ENCODE measurements around the gene HAGH.
"Not testable (repeated sequence)": the region's sequence is repeated elsewhere in the genome, so short reads cannot be mapped to it uniquely, and the experiment has no call there.

HAGH gene

DNA sequence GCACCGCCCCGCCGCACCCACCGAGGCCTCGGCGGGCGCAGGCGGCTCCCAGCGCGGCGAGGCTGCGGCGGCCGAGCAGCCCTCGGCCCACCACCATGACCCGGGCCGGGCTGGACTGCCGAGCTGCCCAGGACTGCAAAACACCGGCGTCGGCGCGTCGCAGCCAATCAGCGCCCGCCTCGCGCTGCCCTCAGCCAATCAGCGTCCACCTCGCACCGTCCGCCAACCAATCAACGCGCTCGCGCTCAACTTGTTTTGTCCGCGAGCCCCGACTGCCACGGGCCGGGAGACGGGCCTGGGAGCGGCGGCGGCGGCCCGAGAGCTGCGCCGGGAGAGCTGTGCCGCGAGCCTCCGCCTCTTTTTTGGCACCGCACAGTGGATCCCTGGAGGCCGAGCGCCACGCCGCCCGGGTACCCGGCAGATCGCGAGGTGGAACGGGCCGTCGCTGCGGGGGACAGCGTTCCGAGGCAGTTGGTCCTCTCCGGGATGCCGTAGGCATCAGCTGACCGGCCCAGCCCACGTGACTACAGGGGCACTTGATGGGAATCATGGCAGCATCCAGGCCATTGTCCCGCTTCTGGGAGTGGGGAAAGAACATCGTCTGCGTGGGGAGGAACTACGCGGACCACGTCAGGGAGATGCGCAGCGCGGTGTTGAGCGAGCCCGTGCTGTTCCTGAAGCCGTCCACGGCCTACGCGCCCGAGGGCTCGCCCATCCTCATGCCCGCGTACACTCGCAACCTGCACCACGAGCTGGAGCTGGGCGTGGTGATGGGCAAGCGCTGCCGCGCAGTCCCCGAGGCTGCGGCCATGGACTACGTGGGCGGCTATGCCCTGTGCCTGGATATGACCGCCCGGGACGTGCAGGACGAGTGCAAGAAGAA, at the start of gene HAGH, which contains the start of gene FAHD1:
HAGH (minus strand) TSS at position 135 of the 883 bp plus-strand sequence; CDS start at position 97, 38 bp downstream.
FAHD1 (plus strand) TSS at position 516 of the 883 bp plus-strand sequence; CDS start at position 549, 33 bp downstream.
- peak; percentile 100 for DNase-seq (ENCODE audit: low spot score)

DNA sequence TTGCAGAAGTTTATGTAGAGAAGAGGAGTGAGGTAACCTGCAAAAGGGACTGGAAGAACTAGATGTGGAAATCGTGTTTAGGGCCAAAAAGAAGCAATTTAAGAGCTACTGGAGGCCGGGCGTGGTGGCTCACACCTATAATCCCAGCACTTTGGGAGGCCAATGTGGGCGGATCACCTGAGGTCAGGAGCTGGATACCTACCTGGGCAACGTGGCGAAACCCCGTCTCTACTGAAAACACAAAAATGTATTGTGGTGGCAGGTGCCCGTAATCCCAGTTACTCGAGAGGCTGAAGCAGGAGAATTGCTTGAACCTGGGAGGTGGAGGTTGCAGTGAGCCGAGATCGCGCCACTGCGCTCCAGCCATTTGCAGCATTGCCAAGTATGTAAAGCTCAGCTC, 49.4 kb upstream of the HAGH start:
- DNase-seq (ENCODE audit: low spot score): not testable (repeated sequence)

DNA sequence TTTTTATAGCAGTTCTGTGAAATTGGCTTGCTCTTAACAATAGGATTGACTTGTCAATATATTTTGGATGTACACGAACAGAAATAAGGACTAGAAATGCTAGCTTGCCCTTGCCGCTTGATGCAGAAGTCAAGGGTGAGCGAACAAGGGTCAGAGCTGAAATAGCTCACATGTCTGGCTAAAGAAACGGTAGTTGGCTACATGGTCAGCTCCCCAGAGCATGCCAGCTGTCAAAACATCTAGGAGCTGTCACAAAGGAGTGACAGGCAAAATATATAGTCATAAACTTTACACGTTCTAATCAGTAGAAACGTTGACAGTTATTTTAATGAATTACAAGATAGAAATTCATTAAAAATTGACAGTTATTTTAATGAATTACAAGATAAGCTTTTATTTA, 48.2 kb upstream of the HAGH start:
- no peak for DNase-seq (ENCODE audit: low spot score)

DNA sequence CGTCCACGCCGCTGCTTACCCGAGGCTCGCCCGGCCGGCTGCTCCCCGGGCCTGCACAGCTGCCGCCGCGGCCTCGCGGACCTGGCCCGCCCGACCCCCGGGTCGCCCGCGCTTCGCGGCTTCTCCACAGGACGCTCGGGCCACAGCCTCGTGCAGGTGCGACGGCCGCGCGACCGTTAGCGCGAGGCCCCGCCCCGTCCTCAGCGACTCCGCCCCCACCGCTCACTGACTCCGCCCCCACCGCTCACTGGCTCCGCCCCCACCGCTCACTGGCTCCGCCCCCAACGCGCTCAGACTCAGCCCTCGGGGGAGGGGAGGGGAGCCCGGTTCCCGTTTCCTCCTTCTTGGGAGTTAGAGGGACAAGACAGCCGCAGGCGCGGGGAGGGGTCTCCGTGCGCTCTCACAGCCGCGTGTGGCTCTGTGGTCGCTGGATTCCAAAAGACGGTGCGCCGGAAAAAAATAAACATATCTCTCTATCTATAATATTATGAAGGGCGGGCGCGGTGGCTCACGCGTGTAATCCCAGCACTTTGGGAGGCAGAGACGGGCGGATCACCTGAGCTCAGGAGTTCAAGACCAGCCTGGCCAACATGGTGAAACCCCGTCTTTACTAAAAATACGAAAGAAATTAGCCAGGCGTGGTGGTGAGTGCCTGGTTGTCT, 45.5 kb upstream of the HAGH start, which contains the start of gene MEIOB:
MEIOB (minus strand) TSS at position 191 of the 662 bp plus-strand sequence. CDS start 3,989 bp downstream, outside the sequence.
- peak; percentile 49 for DNase-seq (ENCODE audit: low spot score)

DNA sequence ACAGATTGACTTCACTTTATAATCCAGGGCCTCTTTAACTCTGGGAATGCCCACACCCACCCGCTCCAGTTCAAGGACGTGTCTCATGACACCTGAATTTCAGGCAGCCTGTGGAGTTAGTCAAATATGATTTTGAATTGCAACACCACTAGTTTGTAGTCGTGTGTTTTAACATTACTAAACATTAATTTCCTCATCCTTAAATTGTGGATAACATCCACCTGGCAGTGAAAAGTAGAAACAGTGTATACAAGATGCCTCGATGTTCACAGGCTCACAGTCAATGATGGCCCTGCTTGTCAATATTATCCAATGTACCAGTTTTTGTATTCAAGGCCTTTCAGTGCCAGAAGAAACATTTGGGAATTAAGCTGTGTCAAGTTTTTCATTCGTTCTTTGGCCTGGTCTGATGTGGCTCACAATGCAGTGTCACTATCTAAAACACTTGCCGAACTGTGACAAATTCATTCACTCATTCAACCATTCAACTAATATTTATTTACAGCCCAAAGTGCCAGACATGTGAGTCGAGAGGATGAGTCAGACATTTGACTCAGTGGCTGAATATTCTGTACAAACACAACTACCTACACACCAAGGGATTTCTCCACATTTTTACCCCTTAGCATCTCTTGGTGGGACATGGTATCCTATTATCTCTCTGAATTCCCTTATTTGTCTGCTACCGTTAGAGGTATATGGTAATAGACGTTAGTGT, 43.9 kb upstream of the HAGH start:
- DNase-seq (ENCODE audit: low spot score): peak; percentile 47

DNA sequence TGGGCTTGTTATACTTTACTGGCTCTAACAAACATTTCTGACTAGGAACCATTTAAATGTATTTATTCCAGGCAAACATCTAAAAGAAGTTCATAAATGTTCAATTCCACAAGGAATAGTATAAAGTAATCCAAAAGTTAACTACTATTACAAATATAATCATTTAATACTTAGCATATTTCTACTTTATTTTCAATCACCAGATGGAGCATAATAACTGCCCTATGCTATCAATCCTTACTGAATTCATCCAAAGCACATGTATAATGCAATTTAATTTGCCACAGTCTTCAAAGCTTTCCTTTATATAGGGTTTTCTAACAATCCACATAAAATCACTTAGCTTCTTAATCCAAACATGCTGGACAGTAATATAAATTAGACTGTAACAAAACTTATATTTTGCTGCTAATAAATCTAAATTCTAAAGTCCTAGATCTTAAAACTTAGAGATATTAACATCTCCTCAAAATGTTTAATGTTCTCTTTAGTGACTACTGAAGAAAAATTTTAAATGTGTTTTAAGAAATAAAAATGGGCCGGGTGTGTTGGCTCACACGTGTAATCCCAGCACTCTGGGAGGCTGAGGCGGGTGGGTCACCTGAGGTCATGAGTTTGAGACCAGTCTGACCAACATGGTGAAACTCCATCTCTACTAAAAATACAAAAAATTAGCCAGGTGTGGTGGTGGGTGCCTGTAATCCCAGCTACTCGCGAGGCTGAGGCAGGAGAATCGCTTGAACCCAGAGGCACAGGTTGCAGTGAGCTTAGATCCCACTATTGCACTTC, 39.5 kb upstream of the HAGH start:
- no peak for DNase-seq (ENCODE audit: low spot score)

- DNase-seq (ENCODE audit: low spot score): no peak
These were observed 37.2 kb upstream of the HAGH start for GRCh38 chr16:1863681-1864460.

- DNase-seq (ENCODE audit: low spot score): no peak
These were observed 35.8 kb upstream of the HAGH start for GRCh38 chr16:1862394-1862793.

DNA sequence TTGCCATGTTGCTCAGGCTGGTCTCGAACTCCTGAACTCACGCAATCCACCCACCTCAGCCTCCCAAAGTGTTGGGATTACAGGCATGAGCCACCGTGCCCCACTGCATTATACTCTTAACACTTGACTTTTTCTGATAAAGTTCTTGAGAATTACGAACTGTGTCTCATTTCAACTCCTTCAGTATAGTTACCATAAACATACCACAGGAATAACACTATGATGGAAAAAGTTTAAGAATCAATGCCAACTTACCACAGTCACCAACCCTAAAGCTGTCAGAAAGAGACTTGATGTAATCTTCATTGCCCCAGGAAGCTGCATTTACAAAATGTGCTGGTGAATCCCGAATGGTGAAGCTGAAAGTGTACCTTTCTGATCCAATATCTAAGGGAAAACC, 35.1 kb upstream of the HAGH start:
- no peak for DNase-seq (ENCODE audit: low spot score)

GRCh38 chr16:1859650-1860049, 33.0 kb upstream of the HAGH start:
- DNase-seq (ENCODE audit: low spot score): no peak

DNA sequence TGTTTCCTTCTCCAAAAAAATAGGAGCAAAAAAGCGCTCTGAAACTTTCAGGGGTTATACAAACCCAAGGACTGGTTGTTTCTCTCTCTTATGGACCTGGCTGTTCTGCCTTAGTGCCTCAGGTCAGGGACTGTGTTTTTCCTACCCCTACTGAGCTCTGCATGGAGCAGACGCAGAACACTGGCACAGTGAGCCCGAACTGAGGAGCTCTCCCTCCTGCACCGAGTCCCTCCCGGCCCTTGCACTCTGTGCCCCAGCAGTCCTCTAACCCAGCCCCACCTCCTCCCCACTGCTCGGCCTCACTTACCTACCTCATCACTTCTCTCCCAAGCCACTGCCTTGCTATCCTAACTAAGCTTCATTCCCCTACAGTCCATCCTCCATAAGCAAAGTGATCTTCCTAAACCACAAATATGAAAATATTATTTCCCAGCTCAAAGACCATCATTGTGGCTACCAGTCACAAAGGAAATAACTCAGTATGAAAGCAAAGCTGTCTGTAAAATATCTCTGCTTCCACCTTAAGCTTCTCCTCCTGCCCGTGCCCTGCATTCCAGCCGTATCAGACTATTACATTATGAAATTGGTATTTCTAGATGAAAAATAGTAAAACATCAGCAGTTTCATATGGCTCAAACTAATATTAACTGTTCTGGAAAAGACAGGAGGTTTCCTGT, 31.7 kb upstream of the HAGH start:
- no peak for DNase-seq (ENCODE audit: low spot score)

DNA sequence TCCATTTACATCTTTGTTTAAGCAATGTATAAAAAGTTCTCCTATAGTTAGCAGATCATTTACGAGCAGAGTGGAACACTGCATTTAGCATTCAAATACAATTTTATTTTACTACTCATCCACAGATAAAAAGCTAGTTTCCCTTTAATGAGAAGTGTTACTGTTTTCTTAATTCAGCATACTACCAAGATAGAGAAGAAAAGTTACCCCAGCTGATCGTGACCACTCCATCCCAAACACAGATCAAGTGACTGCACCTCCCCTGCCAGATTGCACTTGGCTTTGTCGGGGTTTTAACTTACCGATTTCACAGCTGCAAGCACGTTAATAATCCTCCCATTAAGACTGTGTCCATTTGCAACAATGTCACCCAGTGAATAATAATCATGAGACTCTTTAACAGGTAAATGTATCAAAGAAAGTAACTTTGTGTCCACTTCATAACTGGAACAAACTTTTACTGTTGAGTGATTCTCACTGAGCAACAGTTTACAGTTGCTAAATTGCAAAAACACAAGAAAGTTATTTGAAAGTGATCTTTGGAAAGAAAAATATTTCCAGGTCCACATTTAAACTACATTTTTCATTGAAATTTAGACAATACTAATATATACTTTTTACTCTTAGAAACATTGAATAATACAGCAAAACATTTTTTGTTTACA, 30.9 kb upstream of the HAGH start:
- no peak for DNase-seq (ENCODE audit: low spot score)

DNA sequence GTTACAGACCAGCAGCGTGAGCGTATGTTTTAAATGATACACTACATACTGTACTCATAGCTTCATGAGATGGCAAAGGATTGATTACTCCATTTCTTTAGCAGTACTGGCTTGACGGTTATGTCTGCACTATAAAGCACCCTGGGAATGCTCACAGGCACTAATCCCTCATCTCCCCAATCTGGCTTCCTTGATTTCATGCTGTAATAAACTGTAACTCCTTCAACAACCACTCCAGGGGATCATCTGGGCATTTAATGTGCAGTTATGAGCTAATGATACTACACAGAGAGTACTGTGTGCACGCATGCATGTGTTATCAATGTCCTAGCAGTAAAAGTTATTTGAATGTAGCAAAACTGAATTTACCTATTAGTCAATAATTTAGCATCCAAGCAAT, 25.2 kb upstream of the HAGH start:
- no peak for DNase-seq (ENCODE audit: low spot score)

DNA sequence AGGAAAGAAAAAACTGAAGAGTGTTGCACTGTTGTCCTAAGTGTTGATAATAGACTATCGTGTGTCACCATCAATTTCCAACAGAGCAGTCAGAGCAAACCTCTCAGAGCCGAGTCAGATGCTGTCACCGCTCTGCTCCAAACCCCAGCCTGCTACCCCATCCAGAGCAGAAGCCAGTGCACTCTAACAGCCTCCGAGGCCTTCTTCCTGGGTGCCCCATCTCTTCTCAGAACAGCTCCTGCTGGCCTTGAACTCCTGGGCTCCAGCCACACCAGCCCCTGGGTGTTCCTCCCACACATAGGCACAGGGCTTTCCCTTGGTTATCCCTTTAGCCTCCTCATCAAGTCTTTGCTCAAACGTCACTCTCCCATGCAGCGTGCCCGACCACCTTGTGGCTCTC, 24.4 kb upstream of the HAGH start:
- DNase-seq (ENCODE audit: low spot score): no peak

DNA sequence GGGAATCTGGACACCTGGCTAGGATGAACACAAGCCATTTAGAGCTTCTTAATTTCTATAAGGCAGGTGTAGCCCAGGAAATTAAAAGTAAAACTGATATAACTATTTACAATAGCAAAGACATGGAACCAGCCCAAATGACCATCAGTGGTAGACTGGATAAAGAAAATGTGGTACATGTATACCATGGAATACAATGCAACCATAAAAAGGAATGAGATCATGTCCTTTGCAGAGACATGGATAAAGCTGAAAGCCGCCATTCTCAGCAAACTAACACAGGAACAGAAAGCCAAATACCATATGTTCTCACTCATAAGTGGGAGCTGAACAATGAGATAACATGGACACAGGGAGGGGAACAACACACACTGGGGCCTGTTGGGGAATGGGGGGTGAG, 19.8 kb upstream of the HAGH start:
- DNase-seq (ENCODE audit: low spot score): no peak

DNA sequence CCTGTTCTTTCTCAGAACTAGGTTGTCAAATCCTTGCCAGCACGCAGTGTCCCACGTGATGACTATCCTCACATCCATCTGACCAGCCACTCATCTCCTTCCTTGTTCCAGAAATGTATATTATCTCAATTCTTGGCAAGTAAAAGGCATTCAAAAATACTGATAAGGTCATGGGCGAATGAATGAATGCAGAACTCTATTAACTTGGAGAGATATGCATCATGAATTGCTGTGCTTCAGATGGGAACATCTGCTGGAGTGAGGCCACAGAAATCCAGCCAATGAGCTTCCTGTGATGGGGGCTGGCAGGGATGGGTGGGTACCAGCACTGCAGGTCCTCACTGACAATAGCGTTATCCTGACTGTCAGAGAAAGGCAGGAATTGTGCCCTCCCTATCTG, 19.4 kb upstream of the HAGH start:
- no peak for DNase-seq (ENCODE audit: low spot score)

DNA sequence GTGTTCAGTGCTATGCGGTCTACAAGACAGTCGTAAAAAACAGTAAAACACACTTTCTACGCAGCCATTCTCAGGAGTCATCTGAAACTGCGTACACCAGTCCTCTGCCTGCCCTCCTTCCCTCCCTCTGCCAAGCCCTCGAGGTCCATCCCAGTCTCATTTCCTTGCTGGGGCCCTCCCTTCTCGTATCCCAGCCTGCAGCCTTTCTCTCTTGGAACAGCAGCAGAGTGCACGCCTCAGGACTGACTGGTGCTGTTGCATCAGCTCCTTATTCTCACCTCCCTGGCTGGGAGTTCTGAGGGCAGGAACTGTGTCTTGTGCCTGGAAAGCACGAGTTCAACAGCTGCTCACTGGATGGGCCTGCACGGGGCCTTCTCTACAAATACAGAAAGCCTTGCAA, 12.9 kb upstream of the HAGH start:
- peak; percentile 76 for DNase-seq (ENCODE audit: low spot score)

DNA sequence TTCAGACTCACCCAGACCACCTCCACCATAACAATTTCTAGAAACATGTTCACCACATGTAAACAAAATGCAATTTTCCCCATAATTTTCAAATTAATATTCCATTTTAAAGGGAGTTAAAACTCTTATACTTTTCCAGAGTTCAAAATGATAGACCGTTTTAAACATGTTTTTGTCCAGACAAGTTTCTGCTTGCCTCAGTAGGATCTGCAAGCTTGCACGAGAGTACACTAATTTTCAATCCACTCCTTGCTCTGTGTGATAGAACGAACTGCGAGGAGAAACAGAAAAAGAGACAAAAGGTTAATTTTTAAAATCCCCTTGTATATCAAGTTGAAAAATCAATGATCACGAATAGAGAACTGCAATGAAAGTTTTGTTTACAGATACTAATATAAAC, 7.5 kb upstream of the HAGH start:
- no peak for DNase-seq (ENCODE audit: low spot score)

- no peak for DNase-seq (ENCODE audit: low spot score)
These were observed 6.3 kb upstream of the HAGH start for GRCh38 chr16:1832838-1833454.
